DOHH2 (cell line): ENCODE data around the gene SPINK8.
A peak's percentile ranks its signal among the peaks of the same experiment; 100 is the strongest.

Experiments
- H3F3A ChIP-seq: fragments of 200-600 bp; sonication (generic), shearing (Covaris generic); 2 replicates; pipeline ENCODE4 v1.6.0; 2016; ENCODE audit warnings: antibody characterized with exemption, mild to moderate bottlenecking; ENCODE audit not compliant: control insufficient read depth, insufficient read depth
- H3K27ac ChIP-seq: fragments of 200-600 bp; sonication (generic); 2 replicates; pipeline ENCODE4 v1.5.1; 2014; ENCODE audit warnings: low read depth, mild to moderate bottlenecking, low read length, moderate library complexity
- H3K27me3 ChIP-seq: fragments of 200-600 bp; sonication (generic); 2 replicates; pipeline ENCODE4 v1.6.1; 2014; ENCODE audit warnings: mild to moderate bottlenecking, low read length, mixed read lengths; ENCODE audit not compliant: control insufficient read depth
- H3K36me3 ChIP-seq: fragments of 200-600 bp; sonication (generic); 2 replicates; pipeline ENCODE4 v1.6.1; 2014; ENCODE audit warnings: mild to moderate bottlenecking, low read length, moderate library complexity, mixed read lengths; ENCODE audit not compliant: control insufficient read depth
- H3K4me1 ChIP-seq: fragments of 200-600 bp; sonication (generic); 2 replicates; pipeline ENCODE4 v1.6.1; 2014; ENCODE audit warnings: mild to moderate bottlenecking, low read length, mixed read lengths; ENCODE audit not compliant: control insufficient read depth
- H3K4me2 ChIP-seq: fragments of 200-600 bp; sonication (generic); 2 replicates; pipeline ENCODE4 v1.6.0; 2014; ENCODE audit warnings: mild to moderate bottlenecking, low read length, moderate library complexity
- H3K4me3 ChIP-seq: fragments of 200-600 bp; sonication (generic); 2 replicates; pipeline ENCODE4 v1.5.1; 2014; ENCODE audit warnings: mild to moderate bottlenecking, low read length, mixed read lengths
- H3K79me2 ChIP-seq: fragments of 200-600 bp; sonication (generic); 2 replicates; pipeline ENCODE4 v1.6.1; 2014; ENCODE audit warnings: mild to moderate bottlenecking, low read length, mixed read lengths; ENCODE audit not compliant: control insufficient read depth
- H3K9me2 ChIP-seq: fragments of 200-600 bp; sonication (generic); replicated peaks from 2 replicates; pipeline ENCODE4 v1.6.1; 2014; ENCODE audit warnings: mild to moderate bottlenecking, low read length, mixed read lengths; ENCODE audit not compliant: control insufficient read depth
- H3K9me3 ChIP-seq: fragments of 200-600 bp; sonication (generic); 2 replicates; pipeline ENCODE4 v1.6.1; 2014; ENCODE audit warnings: antibody characterized with exemption, low read length, mixed read lengths; ENCODE audit not compliant: control insufficient read depth, insufficient read depth
- H4K20me1 ChIP-seq: fragments of 200-600 bp; sonication (generic); 2 replicates; pipeline ENCODE4 v1.6.0; 2014; ENCODE audit warnings: low read depth, mild to moderate bottlenecking, antibody characterized with exemption, low read length, moderate library complexity; ENCODE audit not compliant: control insufficient read depth, insufficient read depth
- EZH2phosphoT487 ChIP-seq: fragments of 200-600 bp; sonication (generic); IDR thresholded peaks from 2 replicates; pipeline ENCODE4 v1.6.1; 2017; ENCODE audit warnings: borderline replicate concordance, mild to moderate bottlenecking, antibody characterized with exemption, low read length, moderate library complexity, mixed read lengths
- TF ChIP-seq, protein P1 (sequence below): fragments of 200-600 bp; sonication (generic); IDR thresholded peaks from one replicate; pipeline ENCODE4 v1.5.1; 2014; ENCODE audit warnings: antibody characterized with exemption, mild to moderate bottlenecking, low read depth, low read length; ENCODE audit not compliant: poor library complexity, severe bottlenecking

The SPINK8 gene

DNA sequence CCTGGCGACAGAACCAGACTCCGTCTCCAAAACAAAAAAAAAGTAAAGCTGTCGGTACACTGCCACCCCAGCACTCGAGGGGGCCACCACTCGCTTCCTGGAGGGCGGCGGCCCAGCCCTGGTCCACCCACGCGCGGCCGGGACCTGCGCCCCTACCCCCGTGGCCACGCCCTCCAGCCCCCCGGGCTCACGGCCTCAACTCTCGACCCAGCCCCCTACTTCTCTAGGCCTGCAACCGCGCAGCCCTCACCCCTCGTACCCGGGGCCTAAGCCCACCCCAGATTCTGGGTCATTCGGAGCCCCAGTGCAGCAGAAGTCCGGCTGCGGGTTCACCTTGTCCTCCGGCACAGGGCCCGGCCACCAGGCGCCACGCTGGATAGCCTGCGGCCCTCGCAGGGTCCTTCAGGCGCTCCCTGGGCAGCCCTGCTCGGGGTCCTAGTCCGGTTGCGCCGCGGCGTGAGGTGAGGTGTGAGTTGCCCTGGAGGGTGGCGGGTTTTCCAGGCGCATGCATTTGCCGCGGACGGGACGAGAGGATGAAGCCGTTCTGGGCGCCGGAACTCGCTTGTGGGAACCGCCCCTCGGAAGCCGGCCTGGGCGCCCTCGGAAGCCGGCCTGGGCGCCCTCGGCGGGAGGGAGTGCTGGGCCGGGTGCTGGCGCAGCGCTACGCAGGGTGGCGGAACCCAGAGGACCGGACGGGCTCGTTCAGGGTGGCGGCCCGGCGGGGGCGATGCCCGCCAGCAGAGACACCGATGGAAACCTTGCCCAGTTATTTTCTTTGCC is 32.3 kb downstream of the SPINK8 start, which contains the start of gene NME6:
Gene NME6, minus strand, starts transcription at position 348 of the 780 bp plus-strand sequence.
- H3K4me2 ChIP-seq: peak within 1 kb of the TSS; percentile 100
- no peaks in the 10 kb centered on the region for H3K9me3 ChIP-seq
- no peaks in the 10 kb centered on the region for H3K9me2 ChIP-seq
- no peak for TF ChIP-seq EZH2phosphoT487
- TF ChIP-seq, protein P1, sequence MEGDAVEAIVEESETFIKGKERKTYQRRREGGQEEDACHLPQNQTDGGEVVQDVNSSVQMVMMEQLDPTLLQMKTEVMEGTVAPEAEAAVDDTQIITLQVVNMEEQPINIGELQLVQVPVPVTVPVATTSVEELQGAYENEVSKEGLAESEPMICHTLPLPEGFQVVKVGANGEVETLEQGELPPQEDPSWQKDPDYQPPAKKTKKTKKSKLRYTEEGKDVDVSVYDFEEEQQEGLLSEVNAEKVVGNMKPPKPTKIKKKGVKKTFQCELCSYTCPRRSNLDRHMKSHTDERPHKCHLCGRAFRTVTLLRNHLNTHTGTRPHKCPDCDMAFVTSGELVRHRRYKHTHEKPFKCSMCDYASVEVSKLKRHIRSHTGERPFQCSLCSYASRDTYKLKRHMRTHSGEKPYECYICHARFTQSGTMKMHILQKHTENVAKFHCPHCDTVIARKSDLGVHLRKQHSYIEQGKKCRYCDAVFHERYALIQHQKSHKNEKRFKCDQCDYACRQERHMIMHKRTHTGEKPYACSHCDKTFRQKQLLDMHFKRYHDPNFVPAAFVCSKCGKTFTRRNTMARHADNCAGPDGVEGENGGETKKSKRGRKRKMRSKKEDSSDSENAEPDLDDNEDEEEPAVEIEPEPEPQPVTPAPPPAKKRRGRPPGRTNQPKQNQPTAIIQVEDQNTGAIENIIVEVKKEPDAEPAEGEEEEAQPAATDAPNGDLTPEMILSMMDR: no peak
- no peaks in the 10 kb centered on the region for H4K20me1 ChIP-seq
- H3K79me2 ChIP-seq: peaks cover 42% of the 10 kb centered on the region
- peak within 1 kb of the TSS; percentile 82 for H3K27ac ChIP-seq
- H3K4me3 ChIP-seq: peak within 1 kb of the TSS; percentile 93
- peaks cover 17% of the 10 kb centered on the region for H3F3A ChIP-seq
- no peaks in the 10 kb centered on the region for H3K27me3 ChIP-seq
- peaks cover 33% of the 10 kb centered on the region for H3K4me1 ChIP-seq
- H3K36me3 ChIP-seq: peaks cover 45% of the 10 kb centered on the region

DNA sequence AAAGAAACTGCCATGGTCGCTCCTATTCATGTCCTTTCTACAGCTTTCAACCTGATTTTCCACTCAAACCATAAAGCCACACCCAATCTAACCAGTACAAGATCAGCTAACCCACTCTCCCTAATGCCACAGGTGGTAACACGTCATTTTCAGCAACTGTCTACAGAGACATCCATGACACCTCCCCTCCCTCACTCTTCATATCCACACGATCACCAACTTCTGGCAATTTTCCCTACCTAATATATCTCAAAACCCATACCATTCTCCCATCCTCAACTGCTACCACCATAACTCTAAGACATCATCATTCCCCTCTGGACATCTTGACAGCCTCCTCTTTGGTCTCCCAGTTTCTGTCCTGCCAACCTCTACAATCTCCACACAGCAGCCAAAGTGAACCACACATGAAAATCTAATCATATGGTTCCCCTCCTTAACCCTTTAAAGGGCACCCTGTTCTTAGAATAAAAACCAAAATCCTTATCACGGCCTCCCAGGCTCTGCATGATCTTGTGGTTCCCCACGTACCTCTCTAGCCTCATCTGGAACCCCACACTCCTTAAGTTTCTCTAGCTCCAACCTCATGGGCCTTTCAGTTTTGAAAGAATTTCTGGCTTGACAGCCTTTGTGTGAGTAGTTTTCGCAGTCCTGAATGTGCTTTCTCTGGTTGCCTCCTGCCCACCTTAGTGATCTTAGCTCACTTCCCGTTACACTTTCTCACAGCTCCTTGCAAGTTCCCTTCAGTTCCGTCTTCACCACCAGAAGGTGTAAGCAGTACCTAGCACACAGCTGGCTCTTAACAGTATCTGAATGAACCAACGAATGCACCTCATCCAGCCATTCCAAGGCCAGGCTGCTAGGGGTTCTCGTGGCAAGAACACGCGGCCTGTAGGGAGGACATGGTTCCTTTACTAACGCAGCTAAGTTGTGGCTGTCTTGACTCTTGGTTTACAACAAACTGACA is 33.4 kb downstream of the SPINK8 start:
- Histone ChIP-seq H3K4me2 (peak overlapping the region; percentile 100), H3F3A (peaks cover 8% of the 10 kb centered on the region), H3K27me3 (no peaks in the 10 kb centered on the region), H3K9me2 (no peaks in the 10 kb centered on the region), H3K4me1 (peaks cover 28% of the 10 kb centered on the region), H3K27ac (peak overlapping the region; percentile 82), H4K20me1 (no peaks in the 10 kb centered on the region), H3K79me2 (peaks cover 42% of the 10 kb centered on the region), H3K9me3 (no peaks in the 10 kb centered on the region), H3K36me3 (peaks cover 53% of the 10 kb centered on the region), H3K4me3 (peak overlapping the region; percentile 93)
- TF ChIP-seq, protein P1: no peak
- TF ChIP-seq EZH2phosphoT487: no peak

DNA sequence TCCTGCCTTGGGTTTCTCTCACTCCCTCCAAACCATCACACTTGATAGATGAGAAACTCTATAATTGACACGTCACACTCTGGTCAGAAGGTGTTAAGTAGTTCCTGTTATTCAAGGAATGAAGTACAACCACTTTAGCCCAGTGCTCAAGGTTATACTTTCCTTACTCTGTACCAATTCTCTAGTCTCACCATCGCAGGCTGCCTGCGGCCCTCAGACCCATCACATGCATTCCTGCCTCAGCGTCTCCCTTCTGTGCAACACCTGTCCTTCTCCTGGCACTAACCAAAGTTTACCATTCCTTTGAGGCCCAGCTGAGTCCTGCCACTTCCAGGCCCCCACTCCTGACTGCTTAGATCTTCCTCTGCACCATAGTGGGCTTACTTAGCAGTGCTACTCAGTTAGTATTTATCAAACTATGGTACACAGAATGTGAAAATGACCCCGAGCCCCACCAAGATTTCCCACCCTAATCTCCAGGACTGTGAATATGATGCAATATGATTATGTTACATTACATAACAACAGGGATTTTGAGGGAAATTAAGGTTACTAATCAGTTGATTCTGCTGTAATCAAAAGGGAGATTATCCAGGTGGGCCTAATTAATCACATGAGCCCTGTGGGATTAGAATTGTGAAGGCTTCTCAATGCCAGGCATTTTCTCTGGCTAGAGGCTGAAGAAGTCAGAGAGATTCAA is 36.2 kb downstream of the SPINK8 start:
- Histone ChIP-seq H3K79me2 (peaks cover 38% of the 10 kb centered on the region), H3K4me3 (no peak overlapping the region), H3K9me2 (no peaks in the 10 kb centered on the region), H3K36me3 (peaks cover 69% of the 10 kb centered on the region), H3K27ac (no peak overlapping the region), H4K20me1 (no peaks in the 10 kb centered on the region), H3K27me3 (no peaks in the 10 kb centered on the region), H3K4me1 (peaks cover 16% of the 10 kb centered on the region), H3K9me3 (no peaks in the 10 kb centered on the region), H3F3A (no peaks in the 10 kb centered on the region), H3K4me2 (no peak overlapping the region)
- TF ChIP-seq, protein P1: no peak
- no peak for TF ChIP-seq EZH2phosphoT487
